OCI-M2 (cell line): Measurements from ENCODE around the gene THADA.
"Not testable (repeated sequence)": the region's sequence is repeated elsewhere in the genome, so short reads cannot be mapped to it uniquely, and the experiment has no call there.

Source experiments
- DNase-seq: peaks from one replicate; lab custom pipeline; 2025; ENCODE audit not compliant: unreplicated experiment; lab: John Stamatoyannopoulos, UW

THADA gene

DNA sequence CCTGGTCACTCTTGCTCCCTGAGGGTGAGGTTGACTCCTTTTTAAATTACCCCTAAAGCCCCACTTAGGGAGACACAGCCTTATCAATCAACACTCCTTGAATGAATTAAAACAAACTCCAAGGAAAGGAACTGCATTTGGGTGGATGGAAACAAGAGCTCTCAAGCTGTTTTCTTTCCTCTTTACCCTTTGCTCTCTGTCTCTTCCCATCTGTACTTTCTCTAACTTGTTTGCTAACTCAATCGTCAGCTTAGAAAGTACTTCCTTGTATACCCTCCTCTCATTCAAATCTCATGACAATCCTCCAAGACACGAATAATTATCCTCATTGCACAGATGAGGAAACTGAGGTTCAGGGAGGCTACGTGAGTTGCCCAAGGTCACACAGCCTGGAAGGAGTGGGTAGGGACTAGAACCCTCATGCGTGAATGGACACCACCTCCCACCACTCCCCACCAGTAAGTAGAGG, 402.2 kb downstream of the THADA start:
- no peak for DNase-seq

DNA sequence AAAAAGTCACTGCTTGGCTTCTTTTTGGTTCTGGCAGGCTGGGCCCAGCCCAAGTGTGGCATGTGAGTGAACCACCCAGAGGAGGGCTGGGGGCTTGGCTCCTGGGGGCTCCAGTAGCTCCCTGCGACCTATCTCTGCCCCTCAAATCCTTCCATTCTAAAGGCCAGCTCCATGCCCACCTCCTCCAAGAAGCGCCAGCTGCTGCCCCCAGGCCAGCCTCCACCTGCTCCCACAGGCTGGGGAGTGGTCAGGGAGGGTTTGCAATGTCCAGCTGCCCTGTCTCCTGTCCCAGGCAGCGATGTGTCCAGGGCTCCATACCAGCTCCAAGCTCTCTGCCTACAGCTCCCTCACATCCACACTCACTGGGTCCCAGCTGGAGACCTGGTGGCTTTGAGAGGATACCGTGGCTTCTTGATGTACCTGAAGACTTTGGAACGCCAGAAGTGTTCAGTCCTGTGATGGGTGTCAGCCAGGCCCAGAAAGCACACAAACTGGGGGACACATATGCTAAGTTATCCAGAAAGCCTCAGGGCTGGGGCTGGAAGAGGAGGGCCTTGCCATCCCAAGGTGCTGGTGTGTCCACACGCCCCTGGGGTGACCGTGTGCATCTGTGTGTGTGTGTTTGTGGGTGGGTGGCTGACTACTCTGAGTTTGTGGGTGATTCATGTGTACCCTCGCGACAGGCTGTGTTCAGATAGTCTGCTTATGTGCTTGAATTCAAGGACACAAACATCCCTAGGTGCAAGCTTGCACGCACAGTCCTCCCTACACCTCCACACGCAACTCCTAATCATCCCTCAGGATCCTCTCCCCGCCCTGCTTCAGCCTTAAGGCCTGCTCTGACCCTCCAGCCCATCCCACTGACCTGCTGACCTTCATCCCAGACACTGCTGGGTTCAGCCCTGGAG, 402.8 kb downstream of the THADA start:
- no peak for DNase-seq

DNA sequence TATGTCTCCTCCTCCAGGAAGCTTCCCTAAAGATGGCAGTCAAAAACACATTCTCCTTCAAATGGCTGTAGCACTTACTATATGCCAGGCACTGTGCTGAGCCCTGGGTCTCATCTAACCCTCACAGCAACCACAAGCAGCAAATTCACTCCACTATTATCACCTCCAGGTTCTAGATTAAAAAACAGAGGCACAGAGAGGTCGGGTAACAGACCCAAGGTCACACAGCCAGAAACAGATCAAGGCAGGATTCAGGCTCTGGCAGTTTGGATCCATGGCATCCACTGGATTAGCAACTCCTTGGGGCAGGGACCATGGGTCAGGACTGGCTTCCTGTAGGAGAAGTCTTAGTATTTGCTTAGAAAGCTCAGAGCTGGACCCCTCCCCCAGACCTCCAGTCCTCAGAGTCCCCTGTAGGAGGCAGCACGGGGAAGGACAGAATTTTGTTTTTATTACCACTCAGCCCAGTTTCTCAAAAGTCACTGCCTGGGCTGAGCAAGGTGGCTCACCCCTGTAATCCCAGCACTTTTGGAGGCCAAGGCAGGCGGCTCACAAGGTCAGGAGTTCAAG, 403.8 kb downstream of the THADA start:
- no peak for DNase-seq

DNA sequence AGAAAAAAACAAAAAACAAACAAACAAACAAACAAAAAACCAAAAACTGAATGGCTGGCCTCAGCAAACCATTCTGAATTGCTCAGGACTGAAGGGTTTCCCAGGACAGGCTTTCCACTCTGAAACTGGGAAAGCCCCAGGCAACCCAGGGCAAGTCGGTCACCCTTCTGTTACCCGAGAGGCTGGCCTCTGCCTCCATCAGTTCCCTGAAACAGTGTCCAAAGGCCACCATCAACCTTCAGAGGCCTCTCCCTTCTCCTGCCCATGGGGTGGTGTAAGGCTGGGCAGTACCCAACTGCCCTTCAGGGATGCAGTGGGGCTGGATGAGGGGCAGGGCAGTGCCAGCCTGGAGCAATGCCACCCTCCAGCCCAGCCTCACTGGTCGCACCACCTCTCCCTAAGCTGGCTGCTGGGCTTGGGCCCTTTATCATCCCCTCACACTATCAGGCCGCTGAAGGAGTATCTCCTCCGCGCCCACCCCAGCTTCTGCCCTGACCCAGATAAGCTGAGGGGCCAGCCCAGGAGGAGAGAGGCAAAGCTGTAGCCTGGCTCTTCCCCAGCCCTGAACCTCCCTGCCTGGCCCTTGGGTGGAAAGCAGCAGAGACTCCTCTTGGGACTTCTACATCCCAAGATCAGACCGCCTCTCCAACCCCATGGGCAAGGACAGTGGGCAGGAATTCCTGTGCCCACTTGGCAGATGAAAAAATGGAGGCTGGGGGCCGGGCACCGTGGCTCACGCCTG, 405.4 kb downstream of the THADA start:
- peak; percentile 56 for DNase-seq

DNA sequence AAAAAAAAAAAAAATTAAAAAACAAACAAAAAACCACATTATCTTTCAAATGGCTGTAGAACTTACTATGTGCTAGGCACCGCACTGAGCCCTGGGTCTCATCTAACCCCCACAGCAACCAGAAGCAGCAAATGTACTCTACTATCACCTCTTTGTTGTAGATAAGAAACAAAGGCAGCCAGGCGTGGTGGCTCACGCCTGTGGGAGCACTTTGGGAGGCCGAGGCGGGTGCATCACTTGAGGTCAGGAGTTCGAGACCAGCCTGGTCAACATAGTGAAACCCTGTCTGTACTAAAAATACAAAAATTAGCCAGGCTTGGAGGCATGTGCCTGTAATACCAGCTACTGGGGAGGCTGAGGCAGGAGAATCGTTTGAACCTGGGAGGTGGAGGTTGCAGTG, 406.0 kb downstream of the THADA start:
- DNase-seq, result not testable (repeated sequence)

DNA sequence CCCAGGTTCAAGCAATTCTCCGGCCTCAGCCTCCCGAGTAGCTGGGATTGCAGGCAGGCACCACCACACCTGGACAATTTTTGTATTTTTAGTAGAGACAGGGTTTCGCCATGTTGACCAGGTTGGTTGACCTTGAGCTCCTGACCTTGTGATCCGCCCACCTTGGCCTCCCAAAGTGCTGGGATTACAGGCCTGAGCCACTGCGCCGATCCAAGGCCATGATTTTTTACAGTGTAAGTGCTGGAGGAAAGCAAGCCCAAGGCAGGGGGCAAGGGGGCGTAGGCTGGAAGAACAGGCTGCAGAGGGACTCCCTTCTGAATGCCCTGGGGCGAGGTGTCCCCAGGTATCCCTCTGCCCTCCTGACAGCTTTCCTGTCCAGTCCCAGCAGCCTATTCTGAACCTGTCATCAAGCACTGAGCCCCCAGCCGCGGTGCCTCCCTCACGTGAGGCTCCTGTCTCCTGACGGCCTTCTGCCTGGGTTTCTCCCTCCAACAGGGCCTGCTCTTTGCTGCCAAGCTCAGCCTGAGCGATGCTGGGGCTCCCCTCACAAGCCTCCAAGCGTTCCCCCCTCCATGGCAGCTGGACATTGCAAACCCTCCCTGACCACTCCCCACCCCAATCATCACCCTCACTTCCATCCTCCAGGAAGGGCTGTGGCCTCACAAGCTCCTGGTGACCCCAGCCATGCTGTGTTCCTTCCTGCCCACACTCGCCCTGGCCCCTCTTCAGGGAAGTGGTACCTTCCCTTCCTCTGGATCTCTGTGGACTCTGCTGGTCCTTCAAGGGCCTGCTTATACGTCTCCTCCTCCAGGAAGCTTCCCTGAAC, 407.1 kb downstream of the THADA start:
- no peak for DNase-seq

DNA sequence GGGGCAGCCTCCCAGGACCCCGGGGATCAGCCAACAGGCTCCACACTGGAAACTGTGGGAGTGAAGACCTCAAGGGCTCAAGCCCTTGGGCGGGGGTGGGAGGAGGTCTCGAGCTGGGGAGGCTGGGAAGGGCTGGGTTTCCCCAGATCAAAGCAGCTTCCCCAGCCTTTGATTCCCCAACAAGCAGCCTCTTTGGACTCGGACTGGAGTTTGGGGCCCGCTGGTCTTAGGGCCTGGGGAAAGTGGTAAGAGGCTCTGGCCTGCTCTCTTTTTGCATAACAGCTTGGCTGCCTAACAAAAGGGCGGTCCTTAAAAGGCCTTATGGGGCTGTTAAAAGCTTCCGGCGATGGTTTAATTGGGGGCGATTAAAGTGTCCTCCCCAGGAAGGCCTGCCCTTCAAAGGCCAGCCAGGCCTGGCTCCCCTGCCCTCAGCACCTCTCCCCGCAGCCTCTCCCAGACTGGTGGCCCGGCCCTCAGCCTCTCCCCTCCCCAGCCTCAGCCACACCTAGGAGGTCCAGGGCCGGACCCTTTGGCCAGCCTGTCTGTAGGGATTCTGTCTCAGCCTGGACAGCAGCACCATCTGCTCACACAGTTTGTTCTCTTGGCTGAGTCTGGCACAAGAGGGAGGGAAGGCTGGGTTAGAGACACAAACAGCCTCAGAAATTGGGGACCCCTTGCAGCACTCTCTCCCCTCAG, 409.0 kb downstream of the THADA start:
- DNase-seq, result no peak

DNA sequence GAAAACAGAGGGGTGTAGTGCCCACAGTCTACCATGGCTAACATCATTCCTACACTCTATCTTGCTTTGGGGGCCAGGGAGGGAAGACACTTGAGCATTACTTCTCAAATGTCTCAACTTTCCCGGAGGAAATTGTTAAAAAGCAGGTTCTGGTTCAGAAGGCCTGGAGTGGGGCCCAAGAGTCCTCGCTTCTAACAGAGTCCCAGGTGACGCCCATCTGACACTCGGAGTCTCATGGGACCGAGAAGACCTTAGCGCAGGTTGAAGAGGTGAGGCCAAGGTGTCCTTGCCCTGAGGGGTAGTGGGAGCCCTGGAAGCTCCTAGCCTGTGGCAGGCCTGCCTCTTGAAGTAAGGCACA, 409.5 kb downstream of the THADA start:
- DNase-seq, result no peak

DNA sequence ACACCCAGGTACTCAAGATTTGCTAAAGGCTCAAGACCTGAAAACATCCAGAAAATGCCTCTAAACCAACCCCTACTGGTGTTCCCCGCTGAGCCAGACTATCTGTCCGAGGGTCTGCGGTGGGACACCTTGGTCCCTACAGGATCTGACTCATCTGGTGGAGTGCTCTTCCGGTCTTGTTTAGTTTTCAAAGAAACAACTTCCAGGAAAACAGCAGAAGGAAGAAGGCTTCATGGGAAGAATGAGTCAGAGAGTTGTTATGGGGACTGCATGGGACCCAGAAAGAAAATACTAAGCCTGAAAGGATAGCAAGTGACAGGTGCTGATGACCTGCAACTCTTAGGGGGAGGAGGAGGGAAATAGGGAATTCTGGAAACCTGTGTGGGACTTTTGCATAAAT, 410.7 kb downstream of the THADA start:
- DNase-seq, result no peak

DNA sequence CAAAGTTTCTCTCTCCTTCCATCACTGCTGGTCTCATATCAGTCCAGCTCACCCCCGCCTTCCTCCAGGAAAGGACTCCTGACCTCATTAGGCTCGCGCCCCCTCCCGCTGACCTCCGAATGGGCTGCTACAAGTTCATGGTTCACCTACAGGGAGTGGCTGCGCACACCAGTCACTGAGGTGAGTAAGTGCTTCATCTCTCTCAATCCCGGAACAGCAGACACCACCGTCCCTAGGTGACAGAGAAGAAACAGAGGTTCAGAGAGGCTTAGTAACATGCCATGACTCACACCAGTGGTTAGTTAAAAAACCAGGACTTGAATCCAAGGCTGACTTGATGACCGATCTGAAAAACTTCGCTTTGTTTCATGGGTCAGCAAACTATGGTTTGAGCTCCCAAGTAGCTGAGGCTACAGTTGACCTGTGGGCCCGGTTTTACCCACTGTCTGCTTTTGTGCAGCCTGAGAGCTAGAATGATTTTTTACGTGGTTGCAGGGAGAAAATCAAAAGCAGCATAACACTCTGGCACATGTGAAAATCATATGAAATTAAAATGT, 411.4 kb downstream of the THADA start:
- no peak for DNase-seq

DNA sequence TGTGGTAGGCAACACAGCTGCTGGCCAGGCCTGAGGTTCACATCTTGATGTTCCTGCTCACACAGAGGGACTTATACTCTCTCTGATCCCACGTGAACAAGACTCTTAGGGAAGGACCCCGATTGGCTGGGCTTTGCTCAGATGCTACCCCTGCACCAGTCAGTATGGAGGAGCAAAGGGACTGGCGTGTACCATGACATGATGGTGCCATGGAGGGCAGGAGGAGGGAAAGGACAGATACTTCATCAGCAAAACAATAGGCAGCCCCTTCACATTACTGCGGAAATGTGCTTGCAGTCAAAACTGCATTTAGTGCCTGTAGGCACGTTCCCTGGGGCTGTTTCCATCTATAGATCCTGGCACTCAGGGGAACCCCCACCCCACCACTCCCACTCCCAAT, 412.1 kb downstream of the THADA start:
- no peak for DNase-seq

DNA sequence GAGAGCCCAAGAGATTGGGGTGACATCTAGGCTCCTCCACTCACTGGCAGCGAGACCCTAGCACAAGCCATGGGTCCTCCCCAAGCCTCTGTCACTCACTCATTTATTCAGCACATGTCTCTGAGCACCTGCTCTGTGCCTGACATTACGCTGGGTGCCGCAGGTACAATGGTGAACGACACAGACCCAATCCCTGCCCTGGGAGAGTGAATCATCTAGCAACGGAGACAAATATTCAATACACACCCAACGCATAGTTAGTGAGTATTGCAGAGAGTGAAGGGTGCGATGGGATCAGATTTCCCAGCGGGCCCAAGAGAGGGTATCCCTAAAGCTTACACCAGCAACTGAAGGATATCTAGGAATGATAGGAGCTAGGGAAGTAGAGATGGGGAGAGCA, 414.9 kb downstream of the THADA start:
- no peak for DNase-seq
